ENCODE measurements around the gene LATS1.

GRCh38 chr6:149729824-149730223 is 11.9 kb upstream of the LATS1 start:
- TF ChIP-seq CTCF (IDR thresholded peaks at IDR 0.05) (no peak), POLR2A (IDR thresholded peaks at IDR 0.05) (no peak)

All from body of pancreas (tissue), 4 donors.